ENCODE results near the gene RBM38.

RBM38 gene

GRCh38 chr20:57374931-57375651 is 16.1 kb upstream of the RBM38 start:
- peak; percentile 65 for DNase-seq (ENCODE audit: low spot score)

- no peak for DNase-seq (ENCODE audit: low spot score)
Measured at GRCh38 chr20:57375652-57376230, 15.5 kb upstream of the RBM38 start.

- DNase-seq (ENCODE audit: low spot score), result no peak
Measured at GRCh38 chr20:57377350-57377749, 13.8 kb upstream of the RBM38 start.

GRCh38 chr20:57378107-57378506 is 13.1 kb upstream of the RBM38 start:
- no peak for DNase-seq (ENCODE audit: low spot score)

GRCh38 chr20:57378646-57379262 is 12.4 kb upstream of the RBM38 start:
- no peak for DNase-seq (ENCODE audit: low spot score)

- DNase-seq (ENCODE audit: low spot score), result no peak
Measured at GRCh38 chr20:57379263-57379647, 11.9 kb upstream of the RBM38 start.

- DNase-seq (ENCODE audit: low spot score), result no peak
Measured at GRCh38 chr20:57380081-57380750, 11.0 kb upstream of the RBM38 start.

DNA sequence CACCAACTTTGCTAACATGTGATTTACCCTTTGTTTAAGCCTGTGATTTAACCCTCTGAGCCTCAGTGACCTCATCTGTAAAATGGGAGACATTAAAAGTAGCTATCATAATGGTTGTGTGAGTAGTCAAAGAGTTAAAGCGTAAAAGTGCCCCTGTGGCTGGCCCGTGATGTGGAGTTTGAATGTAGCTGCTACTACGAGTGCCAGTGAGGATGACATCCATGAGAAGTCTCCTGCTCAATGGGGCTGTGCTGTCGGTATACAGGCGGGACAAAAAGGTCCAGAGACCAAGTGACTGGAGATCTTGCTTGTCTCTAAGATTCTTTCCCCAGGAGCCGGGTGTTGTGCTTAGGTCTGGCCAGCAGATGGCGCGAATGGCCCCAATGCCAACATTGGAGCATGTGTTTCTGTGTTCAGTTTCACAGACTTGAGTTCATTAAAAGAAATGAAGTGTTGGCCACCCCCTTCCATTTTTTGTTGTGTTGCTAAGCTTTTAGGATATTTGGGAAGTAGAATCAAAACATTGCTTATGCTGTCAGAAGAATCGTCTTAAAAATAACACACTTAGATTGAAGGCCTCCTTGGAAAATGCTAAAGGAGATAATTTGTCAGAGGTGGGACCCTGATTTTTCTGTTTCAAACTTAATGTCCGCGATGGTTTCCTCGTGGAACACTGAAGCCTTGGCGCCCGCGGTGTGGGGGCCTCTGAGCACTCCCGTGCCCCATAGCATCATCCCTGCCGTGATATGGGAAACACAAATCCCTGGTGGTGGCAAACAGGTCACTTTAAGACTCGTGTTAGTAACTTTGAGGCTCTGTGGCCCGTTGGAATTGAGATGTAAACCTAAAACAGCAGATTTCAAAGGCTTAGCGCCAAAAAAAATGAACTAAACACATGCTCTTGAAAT is 9.3 kb upstream of the RBM38 start:
- peak; percentile 88 for DNase-seq (ENCODE audit: low spot score)

DNA sequence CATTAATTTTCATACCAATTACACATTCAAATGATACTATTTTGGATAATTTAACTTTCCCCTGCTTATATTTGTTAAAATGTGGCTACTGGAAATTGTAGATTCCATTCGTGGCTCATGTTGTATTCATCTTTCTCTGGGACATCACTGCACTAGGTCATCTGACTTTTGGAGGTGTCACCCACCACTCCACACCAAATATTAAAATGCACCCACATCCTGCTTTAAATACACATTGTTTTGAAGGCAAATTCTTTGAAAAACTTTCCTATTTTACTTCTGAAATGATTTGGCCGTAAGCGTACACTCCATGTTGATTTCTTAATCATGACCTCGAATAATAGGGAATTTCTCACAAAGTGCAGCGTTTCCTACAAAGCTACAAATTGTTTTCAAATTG is 8.7 kb upstream of the RBM38 start:
- no peak for DNase-seq (ENCODE audit: low spot score)

- DNase-seq (ENCODE audit: low spot score), result no peak
Measured at GRCh38 chr20:57383447-57384347, 7.5 kb upstream of the RBM38 start.

GRCh38 chr20:57384486-57384885 is 6.7 kb upstream of the RBM38 start:
- no peak for DNase-seq (ENCODE audit: low spot score)

- DNase-seq (ENCODE audit: low spot score), result no peak
Measured at GRCh38 chr20:57384953-57385761, 6.0 kb upstream of the RBM38 start.

DNA sequence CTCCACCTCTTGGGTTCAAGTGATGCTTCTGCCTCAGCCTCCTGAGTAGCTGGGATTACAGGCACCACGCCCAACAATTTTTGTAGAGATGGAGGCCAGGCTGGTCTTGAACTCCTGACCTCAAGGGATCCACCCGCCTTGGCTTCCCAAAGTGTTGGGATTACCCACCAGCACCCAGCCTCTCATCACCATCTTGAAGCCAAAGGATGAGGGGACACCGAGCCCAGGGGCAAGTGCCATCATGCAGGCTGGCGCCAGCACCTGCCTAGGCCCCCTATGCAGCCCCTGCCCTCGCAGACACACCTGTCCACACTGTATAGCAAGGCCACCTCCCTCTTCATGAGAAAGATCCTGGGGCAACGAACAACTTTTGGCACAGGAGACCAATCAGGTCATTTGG is 5.3 kb upstream of the RBM38 start:
- no peak for DNase-seq (ENCODE audit: low spot score)

- no peak for DNase-seq (ENCODE audit: low spot score)
Measured at GRCh38 chr20:57386762-57387161, 4.4 kb upstream of the RBM38 start.

- DNase-seq (ENCODE audit: low spot score), result no peak
Measured at GRCh38 chr20:57387463-57387862, 3.7 kb upstream of the RBM38 start.

- DNase-seq (ENCODE audit: low spot score), result peak; percentile 29
Measured at GRCh38 chr20:57387945-57388371, 3.2 kb upstream of the RBM38 start.

GRCh38 chr20:57388953-57389694 is 2.1 kb upstream of the RBM38 start:
- peak; percentile 78 for DNase-seq (ENCODE audit: low spot score)

GRCh38 chr20:57389695-57390603 is 1.2 kb upstream of the RBM38 start:
- DNase-seq (ENCODE audit: low spot score), result no peak

Measured in Ammon's horn (tissue), 1 donor.